ENCODE results near the gene NTMT2.

DNA sequence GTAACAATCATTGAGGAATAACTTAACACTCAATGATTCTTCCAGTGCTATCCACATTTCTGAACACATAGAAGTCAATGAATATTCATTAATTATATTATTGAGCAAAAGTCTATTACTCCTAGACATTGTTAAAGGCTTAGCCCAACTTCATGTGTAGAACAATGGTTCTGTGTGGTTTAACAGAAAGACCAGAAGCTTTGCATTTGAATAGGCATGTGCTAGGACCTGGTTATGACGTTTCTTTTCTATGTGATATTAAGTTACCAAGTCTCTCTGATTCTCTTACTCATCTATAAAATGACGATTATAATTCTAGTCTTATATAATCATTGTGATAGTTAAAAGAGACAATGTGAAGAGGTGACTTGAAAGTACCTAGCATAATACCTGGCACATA lies 5.2 kb downstream of the NTMT2 start:
- TF ChIP-seq POLR2AphosphoS5 (IDR thresholded peaks at IDR 0.05; ENCODE audit: low read depth, low read length) (no peak), POLR2A (IDR thresholded peaks at IDR 0.05; ENCODE audit: low read depth, low read length) (no peak), SPI1 (IDR thresholded peaks at IDR 0.05; ENCODE audit: low read depth, low read length) (no peak), PAX5 (IDR thresholded peaks at IDR 0.05; ENCODE audit: insufficient read depth, low read length, severe bottlenecking) (no peak), TAF1 (IDR thresholded peaks at IDR 0.05; ENCODE audit: low read depth, low read length) (no peak)
